Ovary (tissue), 9 donors: ENCODE measurements around the gene RTF2. TPM values are rescaled to one million over a fixed set of nuclear protein-coding genes. Genes with fewer than 3 reads are reported as not detected.

Experiments used
- DNase-seq, 5 donors: peaks; one replicate each; pipeline ENCODE4 v3.0.0-alpha.2; 2019 to 2020
- H3K27ac ChIP-seq, 2 donors: fragments of 200-600 bp; one replicate each; pipeline versions ENCODE4 v1.5.1 to v1.8.0; 2019 to 2022
- H3K27me3 ChIP-seq: fragments of 200-600 bp; one replicate; pipeline ENCODE4 v1.8.0; 2022
- H3K36me3 ChIP-seq: fragments of 200-600 bp; sonication (generic); one replicate; pipeline ENCODE4 v1.5.1; 2019
- H3K4me1 ChIP-seq: one replicate; pipeline ENCODE4 v1.8.1; 2013; ENCODE audit warnings: mild to moderate bottlenecking, moderate library complexity; ENCODE audit not compliant: insufficient read depth
- H3K4me3 ChIP-seq: fragments of 200-600 bp; sonication (generic); one replicate; pipeline ENCODE4 v1.5.1; 2017
- H3K9me3 ChIP-seq, 2 donors: fragments of 200-600 bp in 1 of 2; sonication (generic) in 1 of 2; one replicate each; pipeline versions ENCODE4 v1.5.1 to v1.8.1; 2013 to 2019; ENCODE audit warnings: mild to moderate bottlenecking in 1 of 2, moderate library complexity in 1 of 2
- EP300 ChIP-seq: sonication (generic); formaldehyde crosslinking; IDR thresholded peaks from one replicate; pipeline ENCODE4 v1.6.1; 2017; ENCODE audit warnings: antibody characterized with exemption
- POLR2A ChIP-seq: fragments of 450-650 bp; IDR thresholded peaks from one replicate; pipeline ENCODE4 v1.6.1; 2017; ENCODE audit warnings: antibody characterized with exemption, mild to moderate bottlenecking, moderate library complexity
- WGBS, 3 donors: extraction: QIAGEN DNeasy Blood & Tissue Kit in 1 of 3; methylation state at CpG; one replicate each; pipeline versions ENCODE4 v1.1.5 to v1.1.7; 2013 to 2017; 5-methylcytosine and 5-hydroxymethylcytosine counted together
- intact Hi-C, 4 donors: fragments of 100-400 bp; cut with DNase I; formaldehyde crosslinking; loops; one replicate each; pipeline versions ENCODE4 v1.11.0 to v1.15.1; 2022 to 2023
- polyA plus RNA-seq, 2 donors: library from polyadenylated mRNA; stranded (reverse); fragments of 200-250 nt in 1 of 2; fragments of 350-450 nt in 1 of 2; fragmentation: Illumina TruSeq in 1 of 2; extraction: RNeasy Lipid Tissue Mini Kit (QIAGEN cat#74804) in 1 of 2; gene quantifications; one replicate each; pipeline ENCODE4 v1.2.3, GENCODE V29; 2013 to 2014
- total RNA-seq, 7 donors: library from RNA; depleted of rRNA in 2 of 7; stranded (reverse); fragments of >200 nt in 2 of 7; fragmentation: NEBNext Ultra II Directional in 3 of 7; extraction: Animal tissue kit (Norgen Biotek cat#: 25700) in 3 of 7; gene quantifications; one replicate each; pipeline versions ENCODE4 v1.1.0 to v1.2.4, GENCODE V29; 2016 to 2023
- TF ChIP-seq, protein P1 (sequence below), 3 donors: fragments of 450-650 bp in 2 of 3; fragments of 200-600 bp in 1 of 3; IDR thresholded peaks; one replicate each; pipeline versions ENCODE4 v1.5.1 to v1.8.0; 2016 to 2022; ENCODE audit warnings: antibody characterized with exemption in 3 of 3, mild to moderate bottlenecking in 1 of 3
- donor health status: DM: no; HTN: no; CAD: no; lungs with moderate emphysema.
- donor health status: DM: no; HTN: no; CAD: no.
- donor health status: Bipolar disorder and iron deficiency.
- donor health status: DM: yes; HTN: yes; CAD: no.
- donor health status: DM: no; HTN: no; CAD: no.
- donor health status: DM: yes; HTN: yes; CAD: no.

Gene RTF2
- total and polyA plus RNA-seq, 9 donors = 32.3 to 128 (median 86.8) TPM

DNA sequence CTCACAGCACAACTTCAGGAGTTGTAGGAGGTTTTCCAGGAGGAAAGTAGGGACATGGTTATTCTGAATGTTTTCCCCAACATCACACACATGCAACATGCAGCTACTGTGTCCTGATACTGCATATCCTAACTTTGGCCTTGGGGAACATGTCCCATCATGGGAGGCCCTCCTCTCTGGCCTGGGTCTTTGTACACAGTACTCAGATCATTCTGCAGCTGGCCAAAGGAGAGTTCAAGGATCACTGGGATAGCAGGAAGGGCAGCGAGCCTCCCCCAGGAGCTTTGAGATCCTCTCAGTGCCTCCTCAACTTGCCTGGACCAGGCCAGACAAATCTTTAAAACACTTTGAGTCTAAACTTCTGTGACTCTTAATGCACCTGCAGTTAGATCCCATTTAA, 43.5 kb upstream of the RTF2 start:
- H3K27ac ChIP-seq = no peak overlapping the region
- no peak for TF ChIP-seq POLR2A
- no peak for TF ChIP-seq EP300
- TF ChIP-seq, protein P1, sequence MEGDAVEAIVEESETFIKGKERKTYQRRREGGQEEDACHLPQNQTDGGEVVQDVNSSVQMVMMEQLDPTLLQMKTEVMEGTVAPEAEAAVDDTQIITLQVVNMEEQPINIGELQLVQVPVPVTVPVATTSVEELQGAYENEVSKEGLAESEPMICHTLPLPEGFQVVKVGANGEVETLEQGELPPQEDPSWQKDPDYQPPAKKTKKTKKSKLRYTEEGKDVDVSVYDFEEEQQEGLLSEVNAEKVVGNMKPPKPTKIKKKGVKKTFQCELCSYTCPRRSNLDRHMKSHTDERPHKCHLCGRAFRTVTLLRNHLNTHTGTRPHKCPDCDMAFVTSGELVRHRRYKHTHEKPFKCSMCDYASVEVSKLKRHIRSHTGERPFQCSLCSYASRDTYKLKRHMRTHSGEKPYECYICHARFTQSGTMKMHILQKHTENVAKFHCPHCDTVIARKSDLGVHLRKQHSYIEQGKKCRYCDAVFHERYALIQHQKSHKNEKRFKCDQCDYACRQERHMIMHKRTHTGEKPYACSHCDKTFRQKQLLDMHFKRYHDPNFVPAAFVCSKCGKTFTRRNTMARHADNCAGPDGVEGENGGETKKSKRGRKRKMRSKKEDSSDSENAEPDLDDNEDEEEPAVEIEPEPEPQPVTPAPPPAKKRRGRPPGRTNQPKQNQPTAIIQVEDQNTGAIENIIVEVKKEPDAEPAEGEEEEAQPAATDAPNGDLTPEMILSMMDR (IDR thresholded peaks at IDR 0.05) = no peak
- no peaks in the 10 kb centered on the region for H3K27me3 ChIP-seq
- H3K36me3 ChIP-seq = no peaks in the 10 kb centered on the region
- no peak for DNase-seq
- H3K4me3 ChIP-seq = no peak overlapping the region
- 73 to 94% (median 84%) methylated on average over 1 of the region's 1 CpG for WGBS, 3 donors
- intact Hi-C loops = no loop called here
- no peaks in the 10 kb centered on the region for H3K9me3 ChIP-seq
- H3K4me1 ChIP-seq = peaks cover 7% of the 10 kb centered on the region

DNA sequence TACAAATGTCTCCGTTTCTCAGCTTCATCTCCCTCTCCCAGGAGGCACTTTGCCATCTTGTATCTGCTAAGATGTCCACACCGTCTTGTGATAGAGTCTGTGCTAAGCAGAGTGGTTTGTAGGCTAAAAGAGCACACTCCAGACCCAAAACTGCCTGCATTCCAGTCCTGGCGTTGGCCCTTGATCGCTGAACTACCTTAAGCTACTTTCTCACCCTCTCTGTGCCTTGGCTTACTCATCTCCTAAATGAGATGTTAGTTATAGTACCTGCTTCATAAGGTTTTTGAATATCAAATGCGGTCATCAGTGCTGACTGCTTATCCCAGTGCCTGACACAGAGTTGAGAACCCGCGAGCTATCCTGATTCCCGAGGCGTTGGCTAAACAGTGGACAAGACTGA, 42.4 kb upstream of the RTF2 start:
- Histone ChIP-seq H3K27ac (no peak overlapping the region), H3K4me1 (peaks cover 7% of the 10 kb centered on the region), H3K4me3 (no peak overlapping the region), H3K27me3 (no peaks in the 10 kb centered on the region), H3K9me3 (no peaks in the 10 kb centered on the region), H3K36me3 (no peaks in the 10 kb centered on the region)
- DNase-seq = no peak
- intact Hi-C loops = no loop called here
- 92 to 96% (median 94%) methylated on average over 9 of the region's 9 CpGs for WGBS, 3 donors
- TF ChIP-seq, protein P1 (IDR thresholded peaks at IDR 0.05) = no peak
- TF ChIP-seq POLR2A = no peak
- TF ChIP-seq EP300 = no peak

DNA sequence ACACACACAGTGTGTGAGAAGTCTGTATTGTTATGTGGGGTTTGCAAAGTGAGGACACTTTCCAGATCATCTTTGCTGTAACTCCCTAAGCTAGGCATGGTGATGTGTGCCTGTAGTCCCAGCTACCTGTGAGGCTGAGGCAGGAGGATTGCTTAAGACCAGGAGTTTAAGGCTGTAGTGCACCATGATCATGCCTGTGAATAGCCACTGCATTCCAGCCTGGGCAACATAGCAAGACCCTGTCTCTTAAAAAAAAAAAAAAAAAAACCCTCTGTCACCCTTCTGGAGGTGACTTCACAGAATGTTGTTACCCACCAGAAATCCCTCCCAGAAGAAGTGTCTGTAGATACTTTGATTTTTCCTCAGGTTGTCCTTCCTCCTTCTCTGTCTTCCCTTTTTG, 41.5 kb upstream of the RTF2 start:
- no peak for DNase-seq
- no peak overlapping the region for H3K4me3 ChIP-seq
- no peak overlapping the region for H3K27ac ChIP-seq
- H3K4me1 ChIP-seq = peaks cover 7% of the 10 kb centered on the region
- H3K27me3 ChIP-seq = no peaks in the 10 kb centered on the region
- no peaks in the 10 kb centered on the region for H3K9me3 ChIP-seq
- no peaks in the 10 kb centered on the region for H3K36me3 ChIP-seq
- TF ChIP-seq EP300 = no peak
- no peak for TF ChIP-seq POLR2A
- TF ChIP-seq, protein P1 (IDR thresholded peaks at IDR 0.05) = no peak
- intact Hi-C loops = no loop called here

DNA sequence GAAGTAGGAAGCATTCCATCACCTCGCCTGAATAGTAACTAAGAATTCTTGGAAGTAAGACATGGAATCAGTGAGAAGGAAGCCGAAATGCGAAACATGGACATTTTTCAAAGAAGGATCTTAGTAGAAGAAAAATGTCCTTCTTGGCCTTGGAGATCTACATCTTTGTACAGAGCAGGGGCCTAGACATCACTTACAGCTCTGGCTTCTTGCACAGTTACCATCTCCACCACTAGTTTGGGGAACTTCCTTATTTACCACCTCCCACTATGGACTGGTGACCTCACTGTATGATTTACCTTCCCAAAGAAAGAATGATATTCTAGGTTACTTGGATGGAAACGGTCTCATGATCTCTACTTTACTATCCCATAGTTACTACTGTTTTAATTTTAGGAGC, 40.6 kb upstream of the RTF2 start:
- H3K27ac ChIP-seq = no peak overlapping the region
- H3K27me3 ChIP-seq = no peaks in the 10 kb centered on the region
- no peak overlapping the region for H3K4me3 ChIP-seq
- H3K4me1 ChIP-seq = peaks cover 2% of the 10 kb centered on the region
- no peak for DNase-seq
- intact Hi-C loops = no loop called here
- no peaks in the 10 kb centered on the region for H3K36me3 ChIP-seq
- TF ChIP-seq EP300 (no peak), POLR2A (no peak)
- TF ChIP-seq, protein P1 (IDR thresholded peaks at IDR 0.05) = no peak
- 87 to 89% (median 88%) methylated on average over 4 of the region's 4 CpGs for WGBS, 3 donors
- H3K9me3 ChIP-seq = no peaks in the 10 kb centered on the region

DNA sequence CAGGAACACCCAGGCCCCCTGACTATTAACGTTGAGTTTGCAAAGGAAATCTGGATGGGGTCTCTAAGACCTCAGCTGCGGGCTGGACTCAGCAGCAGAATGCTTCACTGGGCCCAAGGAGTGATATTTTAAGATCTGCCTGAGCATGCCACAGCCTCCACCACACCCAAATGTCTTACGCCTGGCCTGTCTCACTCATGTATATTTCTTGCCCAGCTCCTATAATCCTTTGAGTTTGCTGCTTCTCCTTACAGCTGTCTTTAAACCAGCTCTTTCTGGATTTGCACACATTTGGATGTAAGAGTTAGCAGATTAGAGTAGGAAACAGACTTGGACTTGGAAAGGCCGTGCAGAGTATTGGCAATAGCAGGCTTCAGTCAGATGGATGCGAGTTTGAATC, 40.0 kb upstream of the RTF2 start:
- TF ChIP-seq, protein P1 (IDR thresholded peaks at IDR 0.05) = no peak
- no peak for TF ChIP-seq POLR2A
- TF ChIP-seq EP300 = no peak
- intact Hi-C loops = no loop called here
- no peak for DNase-seq
- no peaks in the 10 kb centered on the region for H3K27me3 ChIP-seq
- H3K36me3 ChIP-seq = no peaks in the 10 kb centered on the region
- no peak overlapping the region for H3K4me3 ChIP-seq
- no peaks in the 10 kb centered on the region for H3K9me3 ChIP-seq
- no peaks in the 10 kb centered on the region for H3K4me1 ChIP-seq
- H3K27ac ChIP-seq = no peak overlapping the region
- 89 to 95% (median 94%) methylated on average over 5 of the region's 5 CpGs for WGBS, 3 donors
